Mesenteric fat pad (tissue), 1 donor: ENCODE data around the gene C20orf202. TPM values are rescaled to one million over a fixed set of nuclear protein-coding genes. Genes with fewer than 3 reads are reported as not detected.

Experiments
- DNase-seq: peaks from one replicate; pipeline ENCODE4 v3.0.0-alpha.2; 2020; ENCODE audit warnings: low spot score
- total RNA-seq: library from RNA; stranded (reverse); fragmentation: NEBNext Ultra II Directional; extraction: Animal tissue kit (Norgen Biotek cat#: 25700); gene quantifications from one replicate; pipeline ENCODE4 v1.2.1, GENCODE V29; 2021
- donor health status: DM: yes; HTN: yes; CAD: no.

Gene C20orf202
- total RNA-seq, 1 donor from 2014 or later: 0.32 TPM

DNA sequence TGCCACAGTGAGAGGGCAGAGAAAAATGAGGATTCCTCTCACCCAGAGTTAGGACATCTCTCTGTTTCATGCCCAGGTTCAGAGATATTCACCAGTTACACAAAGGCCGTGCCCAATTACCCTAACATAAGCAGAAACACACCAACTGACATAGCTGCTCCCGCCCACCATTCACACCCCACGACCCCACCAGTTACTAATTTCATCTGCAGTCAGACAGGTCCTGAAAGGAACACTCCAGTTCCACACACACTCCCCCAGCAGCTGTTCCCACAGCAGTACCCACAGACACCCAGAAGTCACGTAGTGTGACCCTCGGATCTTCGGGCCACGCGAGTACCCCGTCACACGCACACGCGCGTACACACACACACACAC lies 19.0 kb upstream of the C20orf202 start:
- no peak for DNase-seq

DNA sequence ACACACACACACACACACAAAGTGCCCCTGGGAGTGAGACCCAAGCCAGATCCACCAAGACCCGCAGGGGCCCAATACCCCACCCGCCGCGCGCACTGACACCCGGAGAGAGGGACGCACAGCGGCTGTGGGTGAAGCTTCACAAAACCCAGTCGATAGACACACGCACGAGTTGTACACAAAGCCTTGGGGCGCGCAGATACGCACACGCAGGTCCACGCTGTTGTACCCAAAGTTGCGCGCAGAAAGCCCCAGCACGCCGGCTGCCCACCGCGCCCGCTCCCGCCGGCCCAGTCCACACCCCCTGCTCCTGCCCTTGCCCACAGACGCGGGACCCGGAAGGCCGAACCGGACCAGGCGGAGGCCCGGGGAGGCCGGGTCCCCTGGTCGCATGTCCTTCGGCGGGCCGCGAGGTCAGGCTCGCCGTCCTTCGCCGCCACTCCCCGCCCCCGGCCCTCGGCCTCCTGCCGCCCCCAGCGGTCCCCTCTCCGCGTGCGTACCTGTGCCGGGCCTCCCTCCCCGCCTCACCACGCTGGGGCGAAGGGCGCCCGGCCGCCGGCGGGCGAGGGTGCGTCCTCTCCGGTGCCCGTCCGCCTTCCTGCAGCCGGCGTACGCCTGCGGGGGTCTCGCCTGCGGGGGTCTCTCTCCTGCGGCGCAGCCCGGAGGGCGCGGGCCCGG lies 18.5 kb upstream of the C20orf202 start, which contains the start of gene TMEM74B:
TMEM74B (minus strand) TSS at position 344 of the 678 bp plus-strand sequence. CDS start 1,180 bp downstream, outside the sequence.
- no peak for DNase-seq

GRCh38 chr20:1185316-1185741 lies 17.9 kb upstream of the C20orf202 start:
- no peak for DNase-seq

GRCh38 chr20:1185790-1186334 lies 17.4 kb upstream of the C20orf202 start:
- no peak for DNase-seq

DNA sequence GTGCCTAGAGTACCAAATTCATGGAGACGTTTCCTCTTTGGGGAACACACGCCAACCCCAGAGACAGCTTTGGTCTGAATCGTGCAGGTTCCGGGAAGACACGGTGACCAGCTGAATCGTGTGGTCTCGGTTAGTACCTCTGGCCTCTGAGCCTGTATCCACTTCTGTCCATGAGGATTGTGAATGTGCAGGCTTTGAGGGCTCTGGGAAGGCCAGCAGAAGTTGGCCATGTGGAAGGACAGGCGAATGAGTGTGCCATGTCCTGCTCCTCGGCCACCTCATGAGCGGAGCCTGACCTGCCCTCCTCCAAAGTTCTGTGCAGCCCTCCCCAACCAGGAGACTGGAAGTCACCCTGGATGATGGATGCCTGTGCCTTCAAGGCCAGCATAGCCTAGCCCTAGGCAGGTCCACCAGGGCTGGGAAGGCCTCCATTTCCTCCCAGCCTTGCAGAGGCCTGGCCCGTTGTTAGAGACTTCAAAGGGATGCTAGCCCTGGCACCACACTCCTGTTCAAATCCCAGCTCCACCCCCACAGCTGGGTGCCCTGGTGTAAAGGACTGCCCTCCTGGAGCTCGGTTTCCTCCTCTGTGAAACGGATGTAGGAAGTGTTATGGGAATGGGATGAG lies 16.8 kb upstream of the C20orf202 start:
- DNase-seq: no peak

DNA sequence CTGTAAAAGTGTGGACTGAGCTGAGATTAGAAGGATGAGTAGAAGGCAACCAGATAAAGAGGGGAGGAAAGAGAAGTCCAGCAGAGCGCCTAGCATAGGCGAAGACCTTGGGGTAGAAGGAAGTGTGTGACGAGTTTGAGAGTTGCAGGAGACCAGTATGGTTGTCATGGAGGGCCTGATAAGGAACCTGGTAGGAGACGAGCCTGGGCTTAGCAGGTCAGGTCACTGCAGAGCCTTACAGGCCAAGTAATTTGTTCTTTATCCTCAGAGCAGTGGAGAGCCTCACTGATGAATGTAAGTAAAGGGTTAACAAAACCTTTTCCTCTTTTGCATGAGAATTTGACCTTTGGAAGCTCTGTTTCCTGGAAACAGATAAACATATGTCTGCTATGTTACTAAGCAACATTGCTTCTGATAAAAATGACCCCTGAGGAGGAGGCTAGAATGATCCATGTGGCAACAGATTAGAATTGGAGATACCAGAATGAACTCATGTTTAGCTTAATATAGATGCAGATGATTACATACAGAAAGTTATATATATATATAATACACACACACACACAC lies 15.6 kb upstream of the C20orf202 start:
- DNase-seq: no peak

GRCh38 chr20:1188347-1188746 lies 14.9 kb upstream of the C20orf202 start:
- no peak for DNase-seq

- DNase-seq: no peak
Observed at GRCh38 chr20:1189827-1190226, 13.4 kb upstream of the C20orf202 start.

DNA sequence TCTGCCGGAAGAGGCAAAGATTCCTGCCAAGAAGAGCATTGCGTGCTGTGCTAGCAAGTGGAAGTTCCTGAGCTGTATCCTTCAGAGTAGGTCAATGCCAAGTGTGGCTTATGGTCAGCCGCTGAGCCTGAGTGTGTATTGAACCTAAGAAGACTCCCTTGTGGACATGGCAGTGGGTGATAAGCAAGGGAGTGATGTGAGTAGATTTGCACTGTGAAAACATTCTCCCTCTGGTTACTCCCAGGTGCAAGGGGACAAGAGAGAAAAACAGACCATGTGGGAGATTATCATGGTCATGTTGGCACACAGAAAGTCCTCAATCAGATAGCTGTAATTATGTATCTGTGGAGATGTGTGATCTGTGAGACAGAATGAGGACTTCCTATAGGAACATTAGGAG lies 12.4 kb upstream of the C20orf202 start:
- no peak for DNase-seq

DNA sequence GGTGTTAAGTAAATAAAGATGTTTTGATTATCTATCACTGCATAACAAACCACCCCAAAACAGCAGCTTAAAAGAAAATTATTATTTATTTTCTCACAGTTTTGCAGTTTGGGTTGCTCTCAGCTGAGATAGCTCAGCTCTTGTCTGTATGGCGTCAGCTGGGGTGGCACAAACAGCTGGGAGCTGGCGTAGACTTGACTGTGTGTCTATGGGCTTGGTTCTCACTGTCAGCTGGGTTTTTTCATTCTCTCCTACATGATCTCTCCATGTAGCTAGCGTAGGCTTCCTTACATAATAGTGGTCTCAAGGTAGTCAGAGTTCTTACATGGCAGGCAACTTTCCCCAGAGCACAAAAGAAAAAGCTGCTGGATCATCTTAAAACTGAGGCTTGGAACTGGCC lies 12.0 kb upstream of the C20orf202 start:
- DNase-seq: no peak

DNA sequence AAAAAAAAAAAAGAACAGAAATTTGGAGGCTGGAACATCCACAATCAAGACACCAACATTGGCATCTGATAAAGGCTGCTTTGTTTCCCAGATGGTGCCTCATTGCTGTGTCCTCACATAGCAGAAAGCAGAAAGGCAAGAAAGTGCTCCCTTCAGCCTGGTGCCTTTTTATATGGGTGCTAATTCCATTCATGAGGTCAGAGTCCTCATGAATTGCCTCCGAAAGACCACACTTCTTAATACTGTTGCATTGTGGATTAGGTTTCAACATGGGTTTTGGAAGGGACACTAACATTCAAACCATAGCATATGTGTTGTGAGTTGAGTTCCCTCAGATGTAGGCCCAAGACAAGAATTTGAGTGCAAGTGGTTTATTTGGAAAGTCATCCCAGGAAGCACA lies 8.0 kb upstream of the C20orf202 start:
- DNase-seq: no peak

- DNase-seq: no peak
Observed at GRCh38 chr20:1196634-1197033, 6.6 kb upstream of the C20orf202 start.

GRCh38 chr20:1197801-1198200 lies 5.5 kb upstream of the C20orf202 start:
- no peak for DNase-seq

DNA sequence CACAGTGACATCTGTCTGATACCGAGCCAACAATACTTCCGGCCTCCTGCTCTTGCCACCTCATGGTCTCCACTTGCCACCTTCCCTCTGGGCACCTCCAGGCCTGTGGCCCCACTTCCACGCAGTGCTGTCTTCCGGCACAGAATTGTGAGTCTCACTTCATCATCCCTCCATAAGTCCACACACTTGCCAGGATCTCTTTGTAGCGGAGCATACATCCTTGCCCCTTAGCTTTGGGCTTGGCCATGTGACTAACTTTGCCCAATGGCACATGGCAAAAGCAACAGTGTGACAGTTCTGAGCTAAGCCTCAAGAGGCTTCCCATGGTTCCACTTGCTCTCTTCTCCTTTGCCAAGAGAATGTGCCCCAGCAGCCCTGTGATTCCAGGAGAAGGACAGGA lies 4.5 kb upstream of the C20orf202 start:
- DNase-seq: no peak

- no peak for DNase-seq
Observed at GRCh38 chr20:1199212-1199873, 3.9 kb upstream of the C20orf202 start.

DNA sequence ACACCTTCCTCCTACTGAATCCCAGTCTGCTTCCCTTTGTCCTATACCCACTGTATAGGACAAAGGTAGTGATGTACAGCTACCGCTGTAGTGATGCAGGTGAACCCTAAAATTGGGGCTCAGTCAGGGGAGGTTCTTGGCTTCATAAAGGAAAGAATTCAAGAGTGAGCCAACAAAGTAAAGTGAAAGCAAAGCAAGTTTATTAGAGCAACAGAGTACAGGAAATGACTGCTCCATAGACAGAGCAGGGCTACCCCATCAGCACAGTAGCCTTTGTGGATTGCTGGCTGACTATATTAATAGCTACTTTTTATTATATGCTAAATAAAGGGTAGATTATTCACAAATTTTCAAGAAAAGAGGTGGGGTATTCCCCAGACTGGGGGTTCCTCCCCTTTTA lies 3.3 kb upstream of the C20orf202 start:
- DNase-seq: no peak

DNA sequence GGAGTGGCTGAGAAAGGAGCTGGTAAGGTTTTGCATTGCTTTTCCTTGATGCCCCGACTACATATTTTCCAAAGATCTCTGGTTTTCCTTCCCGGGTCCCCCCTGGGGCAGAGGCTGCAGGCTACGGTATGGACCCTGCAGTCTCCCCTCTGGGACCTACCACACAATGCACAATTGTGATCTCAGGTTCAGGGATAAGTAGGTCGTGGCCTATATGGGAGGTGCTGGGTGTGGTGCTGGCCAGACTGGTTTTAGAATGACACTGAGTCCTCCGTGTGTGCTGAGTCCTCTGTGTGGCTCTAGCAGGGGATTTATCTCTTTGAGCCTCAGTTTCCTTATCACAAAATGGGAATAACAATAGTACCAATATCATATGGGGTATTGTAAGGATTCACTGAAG lies 376 bp downstream of the C20orf202 start:
- DNase-seq: no peak

GRCh38 chr20:1204113-1204512 lies 859 bp downstream of the C20orf202 start:
- DNase-seq: no peak

DNA sequence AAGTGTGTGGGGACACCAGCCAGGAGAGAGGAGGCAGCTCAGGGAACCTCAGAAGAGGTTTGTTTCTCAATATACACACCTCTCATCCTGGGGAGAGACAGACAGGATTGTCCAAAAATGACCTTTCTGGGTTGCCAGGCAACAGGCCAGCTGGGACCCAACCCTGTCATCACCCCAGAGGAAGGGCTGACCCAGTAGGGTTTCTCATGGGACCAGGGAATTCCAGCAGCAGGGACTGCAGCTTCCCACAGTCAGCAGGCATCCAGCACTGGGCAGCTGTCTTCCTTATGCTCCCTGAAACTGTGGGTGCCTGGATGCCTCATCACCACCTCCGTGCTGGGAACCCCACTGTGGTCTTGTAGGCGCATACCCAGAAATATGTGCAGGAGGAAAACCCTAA lies 1.3 kb downstream of the C20orf202 start:
- no peak for DNase-seq

- no peak for DNase-seq
Observed at GRCh38 chr20:1205802-1206201, 2.5 kb downstream of the C20orf202 start.

DNA sequence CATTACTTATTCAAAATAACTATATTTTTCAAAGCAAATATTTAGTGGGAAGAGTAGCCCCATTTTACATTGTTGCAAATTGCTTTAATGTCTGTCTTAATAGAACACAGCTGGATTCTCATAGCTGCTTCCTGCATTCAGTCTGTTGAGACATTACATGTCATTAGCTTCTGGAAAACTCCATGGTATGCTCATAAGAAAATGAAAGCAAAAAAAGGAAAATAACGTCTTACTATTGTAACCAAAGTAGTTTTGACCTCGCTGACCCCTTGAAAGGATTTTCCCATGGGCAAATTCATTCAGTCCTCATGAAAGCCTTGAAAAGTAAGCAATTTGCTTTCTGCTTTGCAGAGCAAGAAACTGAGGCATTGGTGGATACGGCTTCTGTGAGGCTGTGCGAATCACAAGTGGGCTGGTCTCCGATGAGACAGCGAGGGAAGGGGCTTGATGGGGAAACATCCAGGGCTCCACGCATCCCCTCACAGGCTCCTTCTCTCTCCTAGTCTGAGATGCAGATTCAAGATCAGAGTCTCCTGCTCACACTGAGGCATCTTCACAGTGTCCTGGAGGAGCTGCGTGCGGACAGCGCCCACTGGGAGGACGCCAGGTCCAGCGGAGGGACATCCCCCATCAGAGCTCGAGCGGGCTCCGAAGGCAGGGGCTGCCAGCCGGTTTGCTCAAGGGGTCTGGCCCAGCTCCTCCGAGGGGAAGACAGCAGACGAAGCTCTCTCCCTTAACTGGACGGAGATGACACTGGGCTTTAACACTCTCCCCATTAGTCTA lies 3.3 kb downstream of the C20orf202 start:
- DNase-seq: no peak
